Testis (tissue), 3 donors: Measurements from ENCODE around the gene KRTAP5-9. TPM values are rescaled to one million over a fixed set of nuclear protein-coding genes. Genes with fewer than 3 reads are reported as not detected.
"Not testable (repeated sequence)": the region's sequence is repeated elsewhere in the genome, so short reads cannot be mapped to it uniquely, and the experiment has no call there.

Experiments
- DNase-seq: peaks from one replicate; pipeline ENCODE4 v3.0.0-alpha.2; 2019
- H3K27ac ChIP-seq, 2 donors: fragments of 200-600 bp; sonication (generic); one replicate each; pipeline ENCODE4 v1.5.1; 2019
- H3K27me3 ChIP-seq: fragments of 200-600 bp; sonication (generic); one replicate; pipeline ENCODE4 v1.5.1; 2019
- H3K36me3 ChIP-seq: fragments of 200-600 bp; sonication (generic); one replicate; pipeline ENCODE4 v1.5.1; 2017; ENCODE audit warnings: low read depth; ENCODE audit errors: missing control alignments
- H3K4me1 ChIP-seq: fragments of 200-600 bp; sonication (generic); one replicate; pipeline ENCODE4 v1.5.1; 2019
- H3K4me3 ChIP-seq, 2 donors: fragments of 200-600 bp; sonication (generic); one replicate each; pipeline ENCODE4 v1.5.1; 2017 to 2019
- H3K9me3 ChIP-seq: fragments of 200-600 bp; sonication (generic); one replicate; pipeline ENCODE4 v1.5.1; 2017
- CTCF ChIP-seq, 3 experiments: fragments of 450-650 bp in 2 of 3; fragments of 200-600 bp in 1 of 3; sonication (generic) in 1 of 3; IDR thresholded peaks; one replicate each; pipeline ENCODE4 v1.5.1; 2016 to 2019; ENCODE audit warnings: antibody characterized with exemption in 3 of 3, mild to moderate bottlenecking in 2 of 3, moderate library complexity in 1 of 3
- POLR2A ChIP-seq: fragments of 450-650 bp; IDR thresholded peaks from one replicate; pipeline ENCODE4 v1.6.1; 2017; ENCODE audit warnings: antibody characterized with exemption, mild to moderate bottlenecking, moderate library complexity
- WGBS, 2 donors: methylation state at CpG; one replicate each; pipeline ENCODE4 v1.1.5; 2018; 5-methylcytosine and 5-hydroxymethylcytosine counted together
- intact Hi-C: fragments of 100-400 bp; cut with DNase I; formaldehyde crosslinking; loops from one replicate; pipeline ENCODE4 v1.15.1; 2023; ENCODE audit warnings: low total_unique reads
- polyA plus RNA-seq: library from polyadenylated mRNA; stranded (reverse); fragments of 350-450 nt; fragmentation: Illumina TruSeq; extraction: RNeasy Lipid Tissue Mini Kit (QIAGEN cat#74804); gene quantifications from one replicate; pipeline ENCODE4 v1.2.3, GENCODE V29; 2014; ENCODE audit warnings: low read depth, low replicate concordance; ENCODE audit not compliant: insufficient read depth
- total RNA-seq, 2 donors: library from RNA; depleted of rRNA; stranded (reverse); fragments of >200 nt; gene quantifications; one replicate each; pipeline ENCODE4 v1.2.3, GENCODE V29; 2016

Gene KRTAP5-9
- total and polyA plus RNA-seq, 3 donors from 2014 or later: 1.4 to 3.6 (median 1.5) TPM

GRCh38 chr11:71565263-71565662 lies 17.0 kb downstream of the KRTAP5-9 start, which contains the start of gene KRTAP5-10:
TSS of gene KRTAP5-10 (plus strand) at chr11:71565563. CDS start at chr11:71565588, 25 bp downstream.
- Histone ChIP-seq H3K27me3 (no peaks in the 10 kb centered on the region), H3K4me1 (no peaks in the 10 kb centered on the region), H3K27ac (no peak within 1 kb of the TSS), H3K9me3 (no peaks in the 10 kb centered on the region), H3K36me3 (no peaks in the 10 kb centered on the region), H3K4me3 (no peak within 1 kb of the TSS)
- DNase-seq: no peak
- TF ChIP-seq POLR2A (no peak), CTCF (IDR thresholded peaks at IDR 0.05) (no peak)
- 41 to 54% methylated on average over 2 to 5 of the region's 5 CpGs for WGBS, 2 donors
- intact Hi-C loops: no loop called here

GRCh38 chr11:71566081-71566620 lies 17.9 kb downstream of the KRTAP5-9 start:
- no peaks in the 10 kb centered on the region for H3K36me3 ChIP-seq
- no peak overlapping the region for H3K27ac ChIP-seq
- H3K4me3 ChIP-seq: no peak overlapping the region
- no peaks in the 10 kb centered on the region for H3K9me3 ChIP-seq
- WGBS, 2 donors: 60 to 68% methylated on average over 10 of the region's 10 CpGs
- no peaks in the 10 kb centered on the region for H3K4me1 ChIP-seq
- TF ChIP-seq CTCF (IDR thresholded peaks at IDR 0.05): no peak
- DNase-seq: no peak
- no peaks in the 10 kb centered on the region for H3K27me3 ChIP-seq
- intact Hi-C loops: no loop called here

DNA sequence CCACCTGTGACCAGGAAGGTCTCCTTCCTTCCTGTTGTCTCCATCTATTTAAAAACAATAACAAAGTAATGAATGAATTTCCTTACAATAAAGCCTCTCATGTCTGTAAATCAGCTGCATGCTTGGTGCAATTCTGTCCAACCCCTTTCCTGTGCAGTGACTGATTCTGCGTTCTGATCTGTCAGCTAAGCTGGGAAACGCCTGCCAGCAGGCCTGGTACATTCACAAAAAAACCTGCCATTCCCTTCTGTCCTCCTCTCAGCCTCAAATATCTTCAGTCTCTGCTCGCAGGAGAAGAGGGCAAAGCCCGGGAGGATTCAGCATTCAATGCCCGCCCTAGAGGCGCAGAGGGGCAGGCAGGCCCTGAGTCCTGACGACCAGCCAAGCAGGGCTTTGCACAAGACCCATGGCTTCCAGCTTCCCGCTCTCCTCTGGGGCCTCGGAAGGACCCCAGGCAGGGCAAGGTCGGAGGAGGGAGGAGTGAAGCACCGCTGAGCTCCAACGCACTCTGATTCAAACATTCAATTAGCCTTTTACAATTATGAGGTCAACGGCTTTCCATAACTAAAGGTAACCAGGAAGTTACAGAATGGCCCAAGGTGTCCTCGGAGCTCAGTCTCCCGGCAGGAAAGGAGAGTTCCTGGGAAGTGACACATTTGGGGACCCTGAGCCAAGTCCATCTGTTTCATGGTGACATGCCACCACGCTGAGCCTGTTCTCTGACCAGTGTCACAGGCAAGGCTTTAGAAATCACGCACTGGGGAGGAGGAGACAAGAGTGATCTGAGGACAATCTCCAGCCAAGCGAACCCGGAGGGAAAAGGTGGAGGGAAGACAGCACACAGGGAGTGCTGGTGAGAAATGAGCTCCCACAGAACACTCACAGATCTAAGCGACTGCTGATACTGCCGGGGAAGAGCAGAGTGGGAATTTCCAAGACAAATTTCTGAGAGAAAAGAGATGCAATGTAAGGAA lies 18.7 kb downstream of the KRTAP5-9 start:
- H3K36me3 ChIP-seq, intact Hi-C loops, H3K9me3 ChIP-seq, H3K27ac ChIP-seq, H3K4me1 ChIP-seq, H3K27me3 ChIP-seq, H3K4me3 ChIP-seq, DNase-seq: not testable (repeated sequence)
- 59% methylated on average over 20 of the region's 21 CpGs for WGBS, 2 donors

DNA sequence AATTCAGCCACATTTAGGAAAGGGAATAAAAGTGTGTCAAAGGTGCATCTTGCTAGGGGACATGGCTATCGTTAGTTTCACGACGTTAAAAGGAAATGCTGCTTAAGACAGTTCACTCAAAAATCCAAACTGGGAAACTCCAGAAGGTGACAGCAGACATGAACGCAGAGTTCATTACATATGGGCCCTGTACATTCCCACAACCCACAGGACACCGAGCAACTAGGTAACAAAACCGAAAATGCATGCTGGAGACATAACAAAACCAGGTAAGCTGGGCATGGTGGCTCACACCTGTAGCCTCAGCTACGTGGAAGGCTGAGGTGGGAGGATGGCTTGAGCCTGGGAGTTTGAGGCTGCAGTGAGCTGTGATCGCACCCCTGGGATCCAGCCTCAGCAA lies 19.4 kb downstream of the KRTAP5-9 start:
- not testable (repeated sequence) for DNase-seq, H3K9me3 ChIP-seq

DNA sequence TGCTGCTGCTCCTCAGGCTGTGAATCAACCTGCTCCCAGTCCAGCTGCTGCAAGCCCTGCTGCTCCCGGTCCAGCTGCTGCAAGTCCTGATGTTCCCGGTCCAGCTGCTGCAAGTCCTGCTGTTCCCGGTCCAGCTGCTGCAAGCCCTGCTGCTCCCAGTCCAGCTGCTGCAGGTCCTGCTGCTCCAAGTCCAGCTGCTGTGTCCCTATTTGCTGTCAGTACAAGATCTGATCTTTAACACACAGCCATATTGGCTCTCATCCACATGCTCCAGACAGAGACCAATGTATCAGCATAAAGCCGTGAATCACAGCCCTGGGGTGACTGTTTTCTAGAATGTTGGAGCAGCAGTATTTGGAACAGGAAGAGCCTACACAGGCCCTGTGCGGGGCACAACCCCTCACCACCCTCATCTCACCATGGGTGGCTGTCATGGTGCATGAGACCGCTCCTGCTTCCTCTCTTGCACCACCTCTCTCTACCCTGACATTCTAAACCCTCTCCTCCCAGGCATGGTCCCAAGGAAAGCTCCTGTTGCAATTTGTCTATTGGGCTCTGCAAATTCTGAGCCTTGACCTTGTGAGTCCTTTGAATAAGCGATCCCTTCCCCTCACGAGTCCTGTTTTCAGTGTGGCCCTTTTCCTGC lies 20.6 kb downstream of the KRTAP5-9 start:
- no peaks in the 10 kb centered on the region for H3K27me3 ChIP-seq
- no peaks in the 10 kb centered on the region for H3K9me3 ChIP-seq
- DNase-seq: peak; percentile 26
- no peak overlapping the region for H3K27ac ChIP-seq
- WGBS, 2 donors: 40 to 47% methylated on average over 8 of the region's 8 CpGs
- H3K4me1 ChIP-seq: no peaks in the 10 kb centered on the region
- TF ChIP-seq CTCF (IDR thresholded peaks at IDR 0.05) (no peak), POLR2A (no peak)
- H3K4me3 ChIP-seq: no peak overlapping the region
- intact Hi-C loops: no loop called here
- no peaks in the 10 kb centered on the region for H3K36me3 ChIP-seq

More for the DNA sequence above, 19.4 kb downstream of the KRTAP5-9 start:
- H3K36me3 ChIP-seq, H3K27ac ChIP-seq, H3K27me3 ChIP-seq, intact Hi-C loops, H3K4me1 ChIP-seq, H3K4me3 ChIP-seq: not testable (repeated sequence)
- WGBS, 2 donors: 54 to 73% methylated on average over 7 of the region's 8 CpGs

DNA sequence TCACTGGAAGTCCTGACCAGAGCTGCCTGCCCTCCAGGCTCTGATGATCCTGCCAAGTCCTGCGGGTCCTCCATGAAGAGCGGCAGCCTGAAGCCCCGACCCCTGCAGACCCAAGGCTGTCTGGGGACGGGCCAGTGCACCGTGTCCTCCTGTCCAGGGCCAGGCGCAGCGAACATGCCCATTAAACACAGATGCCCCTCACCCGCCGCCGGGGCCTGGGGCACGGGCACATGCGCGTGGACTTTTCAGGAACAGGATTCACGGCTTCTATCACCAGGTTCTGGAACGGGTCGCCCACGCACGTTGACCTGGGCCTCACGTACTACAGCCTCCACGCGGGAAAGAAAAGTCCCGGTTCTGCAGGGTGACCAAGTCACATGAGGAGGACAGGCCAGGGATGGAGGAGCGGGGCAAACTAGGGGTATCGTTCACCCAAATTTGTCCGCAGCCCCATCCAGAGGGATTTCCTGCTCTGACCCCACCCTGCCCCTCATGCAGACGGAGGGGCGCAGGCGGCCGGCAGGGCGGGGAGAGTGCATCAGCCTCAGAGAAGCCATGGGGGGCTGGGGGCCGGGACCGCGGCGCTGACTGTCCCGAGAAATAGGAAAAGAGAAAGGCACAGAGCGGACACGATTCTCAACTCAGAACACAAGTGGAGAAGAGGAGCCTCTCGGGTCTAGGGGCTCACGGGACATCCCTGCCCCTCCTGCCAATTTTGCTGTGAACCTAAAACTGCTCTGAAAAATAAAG lies 23.1 kb downstream of the KRTAP5-9 start:
- H3K27ac ChIP-seq, H3K27me3 ChIP-seq, DNase-seq, H3K36me3 ChIP-seq, intact Hi-C loops, H3K4me1 ChIP-seq, H3K9me3 ChIP-seq, H3K4me3 ChIP-seq: not testable (repeated sequence)
- WGBS, 2 donors: 52 to 66% methylated on average over 12 to 34 of the region's 39 CpGs
